CD4-positive, alpha-beta T cell treated with Interleukin-17A for 1 hour (primary cell): ENCODE measurements around the gene KDM2A.

Experiments used
- DNase-seq: peaks from one replicate; pipeline ENCODE4 v3.0.0-alpha.2; 2020

KDM2A gene

DNA sequence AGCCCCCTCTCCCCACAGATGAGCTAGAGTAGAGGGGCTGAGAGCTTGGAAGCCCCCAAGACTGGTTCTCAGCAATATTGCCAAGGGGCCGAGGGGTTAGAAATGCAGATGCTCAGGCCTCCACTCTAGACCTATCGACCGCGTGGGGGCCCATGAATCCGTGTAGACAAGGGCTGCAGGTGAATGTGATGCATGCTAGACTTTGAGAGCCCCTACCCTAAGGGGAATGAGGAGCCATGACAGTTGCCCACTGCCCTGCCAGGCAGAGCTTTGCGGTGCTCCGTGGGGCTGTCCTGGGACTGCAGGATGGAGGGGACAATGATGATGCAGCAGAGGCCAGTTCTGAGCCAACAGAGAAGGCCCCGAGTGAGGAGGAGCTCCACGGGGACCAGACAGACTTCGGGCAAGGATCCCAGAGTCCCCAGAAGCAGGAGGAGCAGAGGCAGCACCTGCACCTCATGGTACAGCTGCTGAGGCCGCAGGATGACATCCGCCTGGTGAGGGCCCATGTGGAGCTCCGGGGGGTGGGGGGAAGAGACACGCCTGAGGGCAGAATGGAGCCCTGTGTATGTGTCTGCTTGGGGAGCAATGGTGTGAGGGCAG is 185.5 kb downstream of the KDM2A start:
- no peak for DNase-seq

DNA sequence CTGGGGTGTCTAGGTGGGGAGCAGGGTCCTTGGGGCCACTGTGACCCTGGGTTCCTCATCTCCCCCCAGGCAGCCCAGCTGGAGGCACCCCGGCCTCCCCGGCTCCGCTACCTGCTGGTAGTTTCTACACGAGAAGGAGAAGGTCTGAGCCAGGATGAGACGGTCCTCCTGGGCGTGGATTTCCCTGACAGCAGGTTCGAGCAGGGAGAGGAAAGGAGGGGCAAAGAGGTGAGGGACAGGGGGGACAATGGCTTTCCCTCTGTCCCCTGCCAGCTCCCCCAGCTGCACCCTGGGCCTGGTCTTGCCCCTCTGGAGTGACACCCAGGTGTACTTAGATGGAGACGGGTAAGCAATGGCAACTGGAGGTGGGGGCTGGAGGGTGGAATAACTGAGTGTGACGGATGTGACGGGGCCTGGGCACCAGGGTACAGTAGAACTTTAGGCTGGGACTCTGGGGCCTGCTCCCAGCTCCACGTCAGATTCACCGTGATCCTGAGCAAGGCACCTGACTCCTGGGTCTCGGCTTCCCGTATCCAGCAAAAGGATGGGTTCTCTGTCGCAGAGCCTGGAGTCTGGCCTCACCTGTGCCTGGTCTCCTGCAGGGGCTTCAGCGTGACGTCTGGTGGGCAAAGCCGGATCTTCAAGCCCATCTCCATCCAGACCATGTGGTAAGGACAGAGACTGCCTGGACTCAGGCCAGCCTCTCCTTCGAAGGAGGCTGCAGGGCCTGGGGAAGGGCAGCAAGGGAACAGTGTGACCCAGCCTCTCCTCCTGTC is 187.9 kb downstream of the KDM2A start:
- DNase-seq: no peak

DNA sequence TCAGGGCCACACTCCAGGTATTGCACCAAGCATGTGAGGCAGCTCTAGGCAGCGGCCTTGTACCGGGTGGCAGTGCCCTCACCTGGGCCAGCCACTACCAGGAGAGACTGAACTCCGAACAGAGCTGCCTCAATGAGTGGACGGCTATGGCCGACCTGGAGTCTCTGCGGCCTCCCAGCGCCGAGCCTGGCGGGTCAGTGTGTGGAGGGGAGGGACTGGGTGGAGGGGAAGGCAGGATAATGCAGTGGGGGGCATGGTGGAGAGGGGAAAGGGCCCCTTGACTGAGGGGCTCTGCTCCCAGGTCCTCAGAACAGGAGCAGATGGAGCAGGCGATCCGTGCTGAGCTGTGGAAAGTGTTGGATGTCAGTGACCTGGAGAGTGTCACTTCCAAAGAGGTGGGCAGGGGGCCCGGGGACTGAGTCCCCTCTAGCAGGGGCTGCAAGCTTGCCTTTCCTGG is 188.5 kb downstream of the KDM2A start:
- DNase-seq: no peak
